Colonic mucosa (tissue), 4 donors: ENCODE measurements around the gene PARN. TPM values are rescaled to one million over a fixed set of nuclear protein-coding genes. Genes with fewer than 3 reads are reported as not detected.

Source experiments
- DNase-seq: peaks from one replicate; pipeline ENCODE4 v3.0.0-alpha.2; 2020
- H3K27ac ChIP-seq: fragments of 200-600 bp; one replicate; pipeline ENCODE4 v1.8.0; 2021
- H3K27me3 ChIP-seq: fragments of 200-600 bp; one replicate; pipeline ENCODE4 v1.8.0; 2021
- H3K36me3 ChIP-seq: fragments of 200-600 bp; one replicate; pipeline ENCODE4 v1.8.0; 2021
- H3K4me1 ChIP-seq: fragments of 200-600 bp; one replicate; pipeline ENCODE4 v1.8.0; 2021; ENCODE audit warnings: mild to moderate bottlenecking
- H3K4me3 ChIP-seq: fragments of 200-600 bp; one replicate; pipeline ENCODE4 v1.8.0; 2021
- H3K9ac ChIP-seq, 2 donors: one replicate each; pipeline ENCODE4 v1.7.0; 2013; ENCODE audit warnings: control low read depth in 2 of 2, low read depth in 2 of 2, low read length in 2 of 2
- H3K9me3 ChIP-seq: fragments of 200-600 bp; one replicate; pipeline ENCODE4 v1.8.0; 2021
- intact Hi-C: fragments of 100-400 bp; cut with DNase I; formaldehyde crosslinking; loops from one replicate; pipeline ENCODE4 v1.14.1; 2022
- total RNA-seq, 2 donors: library from RNA; stranded (reverse); fragmentation: NEBNext Ultra II Directional in 1 of 2; extraction: Animal tissue kit (Norgen Biotek cat#: 25700) in 1 of 2; gene quantifications; one replicate each; pipeline ENCODE4 v1.2.1, GENCODE V29; 2021
- TF ChIP-seq, protein P1 (sequence below): fragments of 200-600 bp; IDR thresholded peaks from one replicate; pipeline ENCODE4 v1.8.0; 2022; ENCODE audit warnings: antibody characterized with exemption, mild to moderate bottlenecking
- donor health status: healthy.
- donor health status: DM: no; HTN: no; CAD: no.
- donor health status: DM: no; HTN: no; CAD: no.

Gene PARN
- total RNA-seq, 2 donors from 2014 or later: 24.2 to 25.6 TPM

DNA sequence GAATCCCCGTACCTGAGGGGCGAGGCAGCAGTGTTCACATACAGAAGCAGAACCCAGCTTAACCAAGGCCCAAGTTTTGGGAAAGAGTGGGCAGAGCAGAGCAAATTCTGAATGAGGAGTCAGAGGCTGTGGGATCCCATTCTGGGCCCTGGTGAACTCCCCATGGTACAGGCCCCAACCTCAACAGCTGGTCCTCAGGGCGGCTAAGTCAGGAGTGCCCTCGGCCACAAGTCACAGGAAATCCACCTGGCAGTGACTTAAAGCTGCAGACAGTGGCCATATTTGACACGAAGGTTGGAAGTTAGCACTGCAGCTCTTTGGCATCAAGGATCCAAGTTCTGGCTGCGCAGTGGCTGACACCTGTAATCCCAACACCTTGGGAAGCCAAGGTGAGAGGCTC lies 237.1 kb downstream of the PARN start:
- Histone ChIP-seq H3K27me3 (no peaks in the 10 kb centered on the region), H3K9ac (no peak overlapping the region), H3K9me3 (no peaks in the 10 kb centered on the region), H3K27ac (no peak overlapping the region), H3K4me1 (no peaks in the 10 kb centered on the region), H3K4me3 (no peak overlapping the region), H3K36me3 (no peaks in the 10 kb centered on the region)
- intact Hi-C loops: no loop called here
- TF ChIP-seq, protein P1, sequence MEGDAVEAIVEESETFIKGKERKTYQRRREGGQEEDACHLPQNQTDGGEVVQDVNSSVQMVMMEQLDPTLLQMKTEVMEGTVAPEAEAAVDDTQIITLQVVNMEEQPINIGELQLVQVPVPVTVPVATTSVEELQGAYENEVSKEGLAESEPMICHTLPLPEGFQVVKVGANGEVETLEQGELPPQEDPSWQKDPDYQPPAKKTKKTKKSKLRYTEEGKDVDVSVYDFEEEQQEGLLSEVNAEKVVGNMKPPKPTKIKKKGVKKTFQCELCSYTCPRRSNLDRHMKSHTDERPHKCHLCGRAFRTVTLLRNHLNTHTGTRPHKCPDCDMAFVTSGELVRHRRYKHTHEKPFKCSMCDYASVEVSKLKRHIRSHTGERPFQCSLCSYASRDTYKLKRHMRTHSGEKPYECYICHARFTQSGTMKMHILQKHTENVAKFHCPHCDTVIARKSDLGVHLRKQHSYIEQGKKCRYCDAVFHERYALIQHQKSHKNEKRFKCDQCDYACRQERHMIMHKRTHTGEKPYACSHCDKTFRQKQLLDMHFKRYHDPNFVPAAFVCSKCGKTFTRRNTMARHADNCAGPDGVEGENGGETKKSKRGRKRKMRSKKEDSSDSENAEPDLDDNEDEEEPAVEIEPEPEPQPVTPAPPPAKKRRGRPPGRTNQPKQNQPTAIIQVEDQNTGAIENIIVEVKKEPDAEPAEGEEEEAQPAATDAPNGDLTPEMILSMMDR: no peak
- DNase-seq: no peak

DNA sequence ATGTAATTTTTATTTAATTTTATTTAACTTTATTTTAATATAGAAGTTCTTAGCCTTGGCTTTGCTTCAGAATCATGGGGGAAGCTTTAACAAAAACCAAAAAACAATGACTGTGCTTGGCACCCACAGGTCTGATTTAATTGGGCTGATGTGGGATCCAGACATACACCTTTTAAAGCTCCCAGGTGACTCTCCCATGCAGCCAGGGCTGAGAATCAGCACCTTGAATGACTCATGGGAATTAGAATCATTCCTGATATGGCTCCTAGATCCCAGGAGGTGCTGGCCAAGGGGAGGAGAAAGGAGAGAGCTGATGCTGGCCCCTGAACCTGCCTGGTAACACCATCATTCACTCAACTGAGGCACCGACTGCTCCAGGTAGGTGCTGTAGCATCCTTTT lies 240.7 kb downstream of the PARN start:
- Histone ChIP-seq H3K9ac (no peak overlapping the region), H3K9me3 (no peaks in the 10 kb centered on the region), H3K36me3 (no peaks in the 10 kb centered on the region), H3K4me3 (no peak overlapping the region), H3K27ac (no peak overlapping the region), H3K27me3 (no peaks in the 10 kb centered on the region), H3K4me1 (no peaks in the 10 kb centered on the region)
- DNase-seq: no peak
- TF ChIP-seq, protein P1: no peak
- intact Hi-C loops: no loop called here

DNA sequence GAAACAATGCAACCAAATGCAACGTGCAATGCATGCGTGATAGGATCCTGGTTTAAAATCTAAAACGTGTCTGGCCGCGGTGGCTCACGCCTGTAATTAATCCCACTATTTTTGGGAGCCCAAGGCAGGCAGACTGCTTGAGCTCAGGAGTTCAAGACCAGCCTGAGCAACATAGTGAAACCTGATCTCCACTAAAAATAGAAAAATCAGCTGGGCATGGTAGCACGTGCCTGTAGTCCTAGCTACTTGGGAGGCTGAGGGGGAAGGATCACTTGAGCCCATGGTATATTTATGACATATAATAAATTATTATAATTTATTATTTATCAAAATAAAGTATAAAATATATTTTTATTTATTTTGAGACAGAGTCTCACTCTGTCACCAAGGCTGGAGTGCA lies 241.8 kb downstream of the PARN start:
- no peak overlapping the region for H3K9ac ChIP-seq
- intact Hi-C loops: no loop called here
- no peak overlapping the region for H3K27ac ChIP-seq
- H3K36me3 ChIP-seq: no peaks in the 10 kb centered on the region
- H3K27me3 ChIP-seq: no peaks in the 10 kb centered on the region
- H3K9me3 ChIP-seq: no peaks in the 10 kb centered on the region
- H3K4me1 ChIP-seq: no peaks in the 10 kb centered on the region
- TF ChIP-seq, protein P1: no peak
- no peak for DNase-seq
- H3K4me3 ChIP-seq: no peak overlapping the region

DNA sequence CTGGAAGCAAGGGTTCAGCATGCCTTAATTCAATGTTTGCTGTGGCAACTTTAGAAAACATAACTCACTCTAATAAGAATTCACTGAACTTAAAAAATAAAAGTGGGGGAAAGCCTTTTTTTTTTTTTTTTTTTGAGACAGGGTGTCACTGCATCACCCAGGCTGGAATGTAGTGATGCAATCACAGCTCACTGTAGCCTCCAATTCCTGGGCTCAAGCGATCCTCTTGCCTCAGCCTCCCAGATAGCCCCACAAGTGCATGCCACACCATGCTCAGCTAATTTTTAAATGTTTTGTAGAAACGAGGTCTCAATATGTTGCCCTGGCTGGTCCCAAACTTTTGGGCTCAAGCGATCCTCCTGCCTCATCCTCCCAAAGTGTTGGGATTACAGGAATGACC lies 243.9 kb downstream of the PARN start:
- no peaks in the 10 kb centered on the region for H3K9me3 ChIP-seq
- H3K27ac ChIP-seq: no peak overlapping the region
- intact Hi-C loops: no loop called here
- H3K36me3 ChIP-seq: no peaks in the 10 kb centered on the region
- TF ChIP-seq, protein P1: no peak
- H3K4me3 ChIP-seq: no peak overlapping the region
- no peak overlapping the region for H3K9ac ChIP-seq
- DNase-seq: no peak
- H3K27me3 ChIP-seq: no peaks in the 10 kb centered on the region
- no peaks in the 10 kb centered on the region for H3K4me1 ChIP-seq

Other genes starting within 250 kb of the PARN start
- gene BFAR, start 2.7 kb upstream of the PARN start, total RNA-seq: 10 to 100 TPM; 37.3 to 72.2 TPM
- gene PLA2G10, start 64.0 kb upstream of the PARN start, total RNA-seq: 10 to 100 TPM; 30.5 to 33.0 TPM
- gene NPIPA3, start 73.2 kb upstream of the PARN start, total RNA-seq: 1 to 10 TPM in 1 of 2 donors, under 1 TPM in 1; 0.49 to 2.3 TPM
- gene NPIPA2, start 112.3 kb upstream of the PARN start, total RNA-seq: 1 to 10 TPM; 1.4 to 6.6 TPM
- 10 to 100 TPM; 70.7 to 93.1 TPM for gene NOMO1, start 203.5 kb upstream of the PARN start, total RNA-seq